Endodermal cell (in vitro differentiated cells): ENCODE results near the gene WNT9B. TPM values are rescaled to one million over a fixed set of nuclear protein-coding genes. Genes with fewer than 3 reads are reported as not detected.

Source experiments
- DNase-seq: peaks from one replicate; pipeline ENCODE4 v3.0.0-alpha.2; 2017
- H3K27ac ChIP-seq: 2 replicates; pipeline ENCODE4 v1.5.1; 2013; ENCODE audit warnings: mild to moderate bottlenecking, low read depth, low read length, moderate library complexity
- H3K27me3 ChIP-seq: 2 replicates; pipeline ENCODE4 v1.6.1; 2013; ENCODE audit warnings: mild to moderate bottlenecking, low read length, moderate library complexity; ENCODE audit not compliant: insufficient read depth, control insufficient read depth, poor library complexity, severe bottlenecking
- H3K36me3 ChIP-seq: 2 replicates; pipeline ENCODE4 v1.7.0; 2013; ENCODE audit warnings: mild to moderate bottlenecking, low read length, moderate library complexity; ENCODE audit not compliant: control insufficient read depth, insufficient read depth
- H3K4me1 ChIP-seq: one replicate; pipeline ENCODE4 v1.7.0; 2013; ENCODE audit warnings: low read length; ENCODE audit not compliant: control insufficient read depth, insufficient read depth
- H3K4me3 ChIP-seq: 2 replicates; pipeline ENCODE4 v1.5.1; 2013; ENCODE audit warnings: mild to moderate bottlenecking, low read length, moderate library complexity
- H3K9ac ChIP-seq: 2 replicates; pipeline ENCODE4 v1.6.1; 2013; ENCODE audit warnings: mild to moderate bottlenecking, low read length, moderate library complexity; ENCODE audit not compliant: poor library complexity, severe bottlenecking; ENCODE audit errors: extremely low read depth
- H3K9me3 ChIP-seq: 2 replicates; pipeline ENCODE4 v1.6.1; 2013; ENCODE audit warnings: mild to moderate bottlenecking, low read length, moderate library complexity; ENCODE audit not compliant: control insufficient read depth
- H3K27ac Mint-ChIP-seq: 2 replicates; pipeline ENCODE4 v1.8.0; 2020; ENCODE audit warnings: mixed read lengths
- H3K27me3 Mint-ChIP-seq: 2 replicates; pipeline ENCODE4 v1.8.0; 2021; ENCODE audit warnings: mild to moderate bottlenecking, mixed read lengths; ENCODE audit not compliant: insufficient read depth
- H3K36me3 Mint-ChIP-seq: 2 replicates; pipeline ENCODE4 v1.8.0; 2020; ENCODE audit warnings: low read depth, mixed read lengths
- H3K4me1 Mint-ChIP-seq: 2 replicates; pipeline ENCODE4 v1.8.0; 2020; ENCODE audit warnings: mixed read lengths
- H3K4me3 Mint-ChIP-seq: 2 replicates; pipeline ENCODE4 v1.8.0; 2020; ENCODE audit warnings: mild to moderate bottlenecking, moderate library complexity, mixed read lengths
- H3K9me3 Mint-ChIP-seq: 2 replicates; pipeline ENCODE4 v1.8.0; 2020; ENCODE audit warnings: mild to moderate bottlenecking, mixed read lengths
- CTCF ChIP-seq: fragments of 200-600 bp; sonication (generic); conservative IDR thresholded peaks from 2 replicates; pipeline ENCODE4 v1.5.0; 2021; ENCODE audit warnings: antibody characterized with exemption, mild to moderate bottlenecking
- WGBS, 2 experiments: methylation state at CpG; one replicate each; pipeline versions ENCODE4 v1.1.5 to v1.1.7; 2013; ENCODE audit warnings: missing lambda C conversion rate in 2 of 2, mixed read lengths in 1 of 2; ENCODE audit not compliant: insufficient coverage in 1 of 2, insufficient read length in 1 of 2; 5-methylcytosine and 5-hydroxymethylcytosine counted together
- total RNA-seq, 2 donors: library from RNA; stranded (reverse); fragmentation: NEBNext Ultra II Directional in 1 of 2; extraction: Animal tissue kit (Norgen Biotek cat#: 25700) in 1 of 2; gene quantifications; 2 replicates in 1 of 2; 3 replicates in 1 of 2; pipeline ENCODE4 v1.2.1, GENCODE V29; 2021

WNT9B gene
- total RNA-seq, 2 donors from 2014 or later: 0.33 TPM; not detected in 1

GRCh38 chr17:46922804-46923635, 71.6 kb downstream of the WNT9B start, which contains the start of gene GOSR2:
Gene GOSR2, plus strand, starts transcription at chr17:46923160. Its CDS starts 33 bp downstream, at chr17:46923193.
- Mint-ChIP-seq H3K9me3 (no peaks in the 10 kb centered on the region), H3K36me3 (no peaks in the 10 kb centered on the region), H3K27ac (peak within 1 kb of the TSS; percentile 100), H3K4me3 (peak within 1 kb of the TSS; percentile 91), H3K4me1 (peaks cover 4% of the 10 kb centered on the region), H3K27me3 (peaks cover 18% of the 10 kb centered on the region)
- 0% methylated on average over 11 to 52 of the region's 52 CpGs for WGBS, 2 experiments
- Histone ChIP-seq H3K4me1 (no peaks in the 10 kb centered on the region), H3K27ac (peak within 1 kb of the TSS; percentile 100), H3K9me3 (no peaks in the 10 kb centered on the region), H3K9ac (peak within 1 kb of the TSS; percentile 96), H3K36me3 (peaks cover 5% of the 10 kb centered on the region), H3K4me3 (peak within 1 kb of the TSS; percentile 99), H3K27me3 (peaks cover 11% of the 10 kb centered on the region)
- peak; percentile 98 for DNase-seq
- TF ChIP-seq CTCF: no peak

GRCh38 chr17:46925185-46925868, 73.9 kb downstream of the WNT9B start:
- no peak for TF ChIP-seq CTCF
- DNase-seq: no peak
- H3K9me3 ChIP-seq: no peaks in the 10 kb centered on the region
- Mint-ChIP-seq H3K27ac (no peak overlapping the region), H3K4me1 (peaks cover 4% of the 10 kb centered on the region), H3K27me3 (peaks cover 11% of the 10 kb centered on the region), H3K9me3 (no peaks in the 10 kb centered on the region), H3K4me3 (no peak overlapping the region), H3K36me3 (peaks cover 3% of the 10 kb centered on the region)
- WGBS, 2 experiments: 94 to 95% methylated on average over 5 of the region's 5 CpGs
- H3K36me3 ChIP-seq: peaks cover 19% of the 10 kb centered on the region
- peaks cover 8% of the 10 kb centered on the region for H3K27me3 ChIP-seq
- no peak overlapping the region for H3K4me3 ChIP-seq
- no peak overlapping the region for H3K9ac ChIP-seq
- H3K4me1 ChIP-seq: no peaks in the 10 kb centered on the region
- H3K27ac ChIP-seq: no peak overlapping the region

- Histone ChIP-seq H3K9ac (no peak overlapping the region), H3K4me1 (no peaks in the 10 kb centered on the region), H3K4me3 (no peak overlapping the region), H3K27me3 (no peaks in the 10 kb centered on the region), H3K27ac (no peak overlapping the region), H3K36me3 (peaks cover 52% of the 10 kb centered on the region), H3K9me3 (no peaks in the 10 kb centered on the region)
- H3K36me3 Mint-ChIP-seq: peaks cover 34% of the 10 kb centered on the region
- no peak for TF ChIP-seq CTCF
- H3K4me3 Mint-ChIP-seq: no peak overlapping the region
- no peak overlapping the region for H3K27ac Mint-ChIP-seq
- WGBS, 2 experiments: 94 to 97% methylated on average over 10 of the region's 10 CpGs
- H3K27me3 Mint-ChIP-seq: no peaks in the 10 kb centered on the region
- no peaks in the 10 kb centered on the region for H3K9me3 Mint-ChIP-seq
- peaks cover under 1% of the 10 kb centered on the region for H3K4me1 Mint-ChIP-seq
- DNase-seq: no peak
Observed at GRCh38 chr17:46928467-46929261, 77.3 kb downstream of the WNT9B start.
